Measurements from ENCODE around the gene FIGLA. TPM values are rescaled to one million over a fixed set of nuclear protein-coding genes. Genes with fewer than 3 reads are reported as not detected.
A peak's percentile ranks its signal among the peaks of the same experiment; 100 is the strongest.

The FIGLA gene
- total RNA-seq, 1 donor from 2014 or later = not detected

- Histone ChIP-seq H3K27me3 (ENCODE audit: control insufficient read depth, insufficient read depth, low read length) (peaks cover 21% of the 10 kb centered on the region), H3K4me3 (ENCODE audit: low read depth, low read length) (no peak overlapping the region)
These were observed 21.8 kb downstream of the FIGLA start for GRCh38 chr2:70768590-70769085.

GRCh38 chr2:70767699-70768589 lies 22.5 kb downstream of the FIGLA start, which contains the start of gene ADD2:
Gene ADD2, minus strand, starts transcription at chr2:70768200. Its CDS starts 61,792 bp downstream, at chr2:70706408.
- H3K36me3 ChIP-seq (ENCODE audit: control insufficient read depth, insufficient read depth, low read length) = no peaks in the 10 kb centered on the region
- H3K4me3 ChIP-seq (ENCODE audit: low read depth, low read length) = peak within 1 kb of the TSS; percentile 32
- TF ChIP-seq CTCF (IDR thresholded peaks at IDR 0.05; ENCODE audit: insufficient read depth, low read length, poor library complexity, severe bottlenecking) = peak; percentile 30
- no peak for DNase-seq (ENCODE audit: low read depth)
- peaks cover 21% of the 10 kb centered on the region for H3K27me3 ChIP-seq (ENCODE audit: control insufficient read depth, insufficient read depth, low read length)

More at GRCh38 chr2:70768590-70769085, 21.8 kb downstream of the FIGLA start:
- TF ChIP-seq CTCF (IDR thresholded peaks at IDR 0.05; ENCODE audit: insufficient read depth, low read length, poor library complexity, severe bottlenecking) = no peak
- DNase-seq (ENCODE audit: low read depth) = no peak
- H3K36me3 ChIP-seq (ENCODE audit: control insufficient read depth, insufficient read depth, low read length) = no peaks in the 10 kb centered on the region

GRCh38 chr2:70767079-70767698 lies 23.3 kb downstream of the FIGLA start:
- peaks cover 21% of the 10 kb centered on the region for H3K27me3 ChIP-seq (ENCODE audit: control insufficient read depth, insufficient read depth, low read length)
- H3K36me3 ChIP-seq (ENCODE audit: control insufficient read depth, insufficient read depth, low read length) = no peaks in the 10 kb centered on the region
- DNase-seq (ENCODE audit: low read depth) = no peak
- H3K4me3 ChIP-seq (ENCODE audit: low read depth, low read length) = peak overlapping the region; percentile 32
- TF ChIP-seq CTCF (IDR thresholded peaks at IDR 0.05; ENCODE audit: insufficient read depth, low read length, poor library complexity, severe bottlenecking) = no peak

- peak overlapping the region; percentile 32 for H3K4me3 ChIP-seq (ENCODE audit: low read depth, low read length)
These were observed 23.9 kb downstream of the FIGLA start for GRCh38 chr2:70766357-70767078.

More at GRCh38 chr2:70766357-70767078, 23.9 kb downstream of the FIGLA start:
- TF ChIP-seq CTCF (IDR thresholded peaks at IDR 0.05; ENCODE audit: insufficient read depth, low read length, poor library complexity, severe bottlenecking) = no peak
- Histone ChIP-seq H3K27me3 (ENCODE audit: control insufficient read depth, insufficient read depth, low read length) (peaks cover 21% of the 10 kb centered on the region), H3K36me3 (ENCODE audit: control insufficient read depth, insufficient read depth, low read length) (no peaks in the 10 kb centered on the region)
- no peak for DNase-seq (ENCODE audit: low read depth)

All from kidney epithelial cell (primary cell).